HG02642 (cell line): ENCODE results near the gene IL17RD.

Source experiments
- ATAC-seq: cut with Tn5 transposase; IDR thresholded peaks from one replicate; pipeline ENCODE4 v1.9.1; 2021; ENCODE audit warnings: mild to moderate bottlenecking; ENCODE audit not compliant: unreplicated experiment, poor library complexity

The IL17RD gene

DNA sequence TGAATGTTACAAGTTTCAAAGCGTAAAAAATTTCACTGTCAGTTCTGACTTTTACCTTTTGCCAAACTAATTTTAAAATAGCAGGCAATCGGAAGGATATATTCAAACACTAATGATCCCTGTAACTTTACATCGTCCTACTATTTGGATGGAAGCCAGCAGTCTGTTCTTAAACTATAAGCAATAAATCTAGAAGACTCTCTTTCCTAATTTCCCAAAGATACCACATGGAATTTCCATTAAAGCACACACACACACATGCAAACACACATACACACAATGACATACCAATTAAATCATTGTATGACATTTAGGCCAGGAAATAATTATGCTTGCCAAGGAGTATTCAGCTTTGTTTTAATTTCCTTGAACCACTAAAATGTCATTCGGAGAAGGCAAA lies 32.0 kb downstream of the IL17RD start:
- ATAC-seq, result no peak

DNA sequence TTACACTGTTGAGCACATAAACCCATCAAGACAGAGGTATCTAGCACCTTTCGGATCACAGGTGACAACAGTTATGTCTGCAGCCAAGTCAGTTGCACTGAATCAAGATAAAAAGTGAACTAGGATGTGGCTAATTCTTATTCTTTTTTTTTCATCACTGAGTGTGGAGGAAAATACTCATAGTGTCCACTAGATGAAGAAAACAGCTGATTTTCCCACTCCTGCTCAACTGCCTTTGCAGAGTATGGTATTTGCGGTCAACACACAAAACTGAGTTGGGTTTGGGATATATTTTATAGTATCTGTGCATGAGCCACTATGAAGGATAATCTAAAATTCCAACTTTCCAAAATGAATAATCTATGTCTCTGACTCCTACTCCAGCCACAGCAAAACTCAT lies 32.5 kb downstream of the IL17RD start:
- no peak for ATAC-seq

DNA sequence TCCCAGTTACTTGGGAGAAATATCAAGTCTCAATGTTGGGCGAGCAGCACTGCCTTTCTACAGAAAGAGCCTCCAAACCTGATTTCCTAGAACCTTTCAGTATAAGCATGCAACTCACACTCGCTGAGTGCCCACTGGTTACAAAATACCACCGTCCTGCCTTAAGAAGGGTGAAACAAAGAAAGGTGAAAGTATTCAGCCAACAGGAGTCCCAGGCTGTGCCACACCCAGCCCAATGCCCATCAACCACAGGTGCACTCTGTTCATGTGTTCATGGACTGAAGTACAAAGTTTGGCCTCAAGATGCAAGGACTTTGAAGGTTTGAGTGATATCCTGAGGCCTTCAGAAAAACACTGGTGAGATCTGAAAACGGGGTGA lies 34.0 kb downstream of the IL17RD start:
- no peak for ATAC-seq

- no peak for ATAC-seq
Observed at GRCh38 chr3:57130571-57131209, 34.5 kb downstream of the IL17RD start.

- ATAC-seq, result no peak
Observed at GRCh38 chr3:57128826-57129667, 36.1 kb downstream of the IL17RD start.

DNA sequence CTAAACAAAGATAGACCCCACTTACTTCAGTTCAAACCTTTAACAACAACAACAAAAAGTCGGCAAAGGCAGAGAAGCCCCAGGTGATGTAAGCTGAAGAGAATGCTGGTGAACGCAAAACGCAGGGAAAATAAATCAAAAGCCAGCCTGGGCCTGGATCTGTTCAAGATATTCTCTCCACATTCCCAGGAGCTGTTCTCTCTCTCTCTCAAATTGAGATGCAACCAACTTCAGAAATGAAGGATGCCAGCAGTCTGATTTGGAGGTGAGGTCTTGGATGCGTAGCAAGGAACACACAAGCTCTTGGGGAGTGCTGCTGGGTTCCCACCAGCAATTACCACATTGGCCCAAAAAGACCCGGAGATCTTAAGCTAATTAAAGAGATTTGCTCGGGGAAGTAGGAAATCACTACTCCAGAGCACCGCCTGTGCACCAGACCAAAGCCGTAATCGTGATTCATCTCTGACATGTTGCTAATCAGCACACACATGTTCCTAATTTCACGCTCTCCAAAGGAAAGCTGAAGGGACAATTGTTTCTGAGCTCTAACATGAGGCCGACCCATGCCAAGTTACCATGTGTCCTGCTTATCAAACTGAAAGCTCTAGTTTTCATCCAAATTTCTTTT lies 37.1 kb downstream of the IL17RD start:
- no peak for ATAC-seq

DNA sequence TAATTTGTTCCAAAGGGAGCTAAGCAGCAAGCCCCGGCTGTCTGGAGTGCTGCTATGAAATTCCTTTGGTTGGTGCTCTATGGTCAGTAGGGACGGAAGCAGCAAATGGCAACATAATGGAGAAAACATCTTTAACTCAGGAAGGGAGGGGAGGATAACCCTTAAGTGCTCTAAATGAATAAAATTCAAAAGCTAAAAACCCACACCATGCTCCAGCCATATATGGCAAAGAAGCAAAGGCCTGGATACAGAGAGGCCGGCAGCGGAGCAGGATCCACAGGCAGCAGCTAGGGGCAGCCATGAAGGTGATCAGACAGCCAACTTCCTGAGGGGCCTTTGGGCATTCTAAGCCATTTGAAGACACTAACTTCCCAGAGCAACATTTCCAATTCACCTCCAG lies 38.9 kb downstream of the IL17RD start:
- ATAC-seq, result no peak

DNA sequence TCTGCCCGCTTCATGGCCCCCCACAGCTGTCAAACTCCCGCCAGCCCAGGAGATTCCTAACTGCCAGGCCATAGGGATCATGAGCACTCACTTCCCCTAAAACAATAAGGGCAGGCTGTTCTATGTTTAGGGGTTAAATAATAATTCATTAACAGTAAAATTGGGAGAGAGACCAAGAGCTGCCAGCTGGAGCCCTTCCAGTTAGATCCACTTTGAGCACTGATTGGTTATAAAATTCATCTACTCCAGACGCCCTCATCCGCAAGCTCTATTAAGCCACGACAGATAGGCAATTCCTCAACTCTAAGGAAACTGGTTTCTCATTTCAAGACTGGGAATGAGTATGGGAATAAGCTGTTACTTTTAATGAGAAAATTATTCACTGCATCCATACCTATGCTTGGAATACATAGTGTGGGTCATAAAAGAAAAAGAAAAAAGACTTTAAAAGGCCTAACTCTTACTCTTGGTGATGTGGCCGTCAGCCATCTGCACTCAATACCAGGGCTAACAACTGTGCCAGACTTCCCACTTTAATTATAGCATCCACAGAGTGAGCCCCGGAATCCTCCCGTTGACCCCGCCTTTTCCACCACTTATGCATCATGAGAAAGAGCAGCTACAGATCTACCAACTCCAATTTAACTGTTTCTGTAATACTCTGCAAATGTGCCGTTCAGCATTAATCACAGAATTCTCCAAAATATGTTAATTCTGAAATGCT lies 44.5 kb downstream of the IL17RD start:
- ATAC-seq, result no peak

GRCh38 chr3:57120040-57120439 lies 45.1 kb downstream of the IL17RD start:
- no peak for ATAC-seq

DNA sequence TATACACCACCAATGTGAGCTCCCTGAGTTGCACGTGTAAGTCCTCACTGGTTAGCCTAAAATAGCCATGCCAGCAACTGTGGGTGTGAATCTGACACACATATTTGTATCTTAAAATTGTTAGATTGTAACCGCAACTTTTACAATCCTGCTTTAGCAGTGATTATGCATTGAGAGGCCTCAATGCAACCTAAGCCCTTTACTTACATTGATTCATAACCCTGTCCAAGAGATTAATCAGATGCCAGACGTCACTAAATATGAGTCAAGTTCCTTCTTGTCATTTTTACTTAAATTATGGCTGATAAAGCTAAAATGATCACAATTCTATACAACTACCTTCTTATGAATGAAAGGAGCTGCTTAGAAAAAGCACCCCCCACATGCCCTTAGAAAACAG lies 46.9 kb downstream of the IL17RD start:
- no peak for ATAC-seq

GRCh38 chr3:57116501-57116900 lies 48.7 kb downstream of the IL17RD start:
- no peak for ATAC-seq

DNA sequence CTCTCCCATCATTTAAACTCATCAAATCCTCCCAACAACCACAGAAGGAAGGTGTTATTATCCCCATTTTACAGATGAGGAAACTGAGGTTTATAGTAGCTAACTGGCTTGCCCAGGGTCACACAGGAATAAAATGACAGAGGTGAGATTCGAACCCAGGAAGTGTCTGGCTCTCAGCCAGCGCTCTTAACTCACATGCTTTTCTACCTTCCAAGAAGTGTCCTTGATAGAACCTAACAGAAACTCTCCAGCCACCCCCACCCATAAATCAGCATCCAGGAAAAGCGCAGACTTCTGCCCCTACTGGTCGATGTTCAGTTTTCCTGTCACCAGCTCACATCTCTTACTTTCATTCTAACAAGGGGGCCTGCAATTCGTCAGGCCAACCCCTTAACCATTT lies 52.9 kb downstream of the IL17RD start:
- ATAC-seq, result no peak

GRCh38 chr3:57110798-57111197 lies 54.4 kb downstream of the IL17RD start:
- no peak for ATAC-seq

GRCh38 chr3:57110214-57110613 lies 54.9 kb downstream of the IL17RD start:
- ATAC-seq, result no peak

- no peak for ATAC-seq
Observed at GRCh38 chr3:57109437-57110199, 55.5 kb downstream of the IL17RD start.

GRCh38 chr3:57108684-57109083 lies 56.5 kb downstream of the IL17RD start:
- no peak for ATAC-seq

DNA sequence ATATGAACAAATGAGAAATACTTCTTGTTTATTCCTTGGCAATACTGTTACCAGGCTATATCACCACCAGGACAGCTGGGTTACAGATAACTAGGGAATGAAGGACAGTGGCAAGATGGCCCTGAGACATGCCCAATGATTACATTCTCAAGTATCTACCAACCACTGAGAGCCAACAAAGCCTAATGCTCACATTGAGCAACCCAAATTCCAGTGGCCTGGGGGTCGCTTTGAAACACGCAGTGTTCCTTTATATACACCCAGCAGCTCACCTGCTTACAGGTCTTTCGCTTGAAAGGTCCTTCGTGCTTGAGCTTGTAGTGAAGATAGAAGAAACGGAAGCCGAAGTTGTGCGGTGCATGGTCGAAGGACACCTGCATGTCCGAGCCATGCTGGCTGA lies 59.6 kb downstream of the IL17RD start:
- ATAC-seq, result no peak

DNA sequence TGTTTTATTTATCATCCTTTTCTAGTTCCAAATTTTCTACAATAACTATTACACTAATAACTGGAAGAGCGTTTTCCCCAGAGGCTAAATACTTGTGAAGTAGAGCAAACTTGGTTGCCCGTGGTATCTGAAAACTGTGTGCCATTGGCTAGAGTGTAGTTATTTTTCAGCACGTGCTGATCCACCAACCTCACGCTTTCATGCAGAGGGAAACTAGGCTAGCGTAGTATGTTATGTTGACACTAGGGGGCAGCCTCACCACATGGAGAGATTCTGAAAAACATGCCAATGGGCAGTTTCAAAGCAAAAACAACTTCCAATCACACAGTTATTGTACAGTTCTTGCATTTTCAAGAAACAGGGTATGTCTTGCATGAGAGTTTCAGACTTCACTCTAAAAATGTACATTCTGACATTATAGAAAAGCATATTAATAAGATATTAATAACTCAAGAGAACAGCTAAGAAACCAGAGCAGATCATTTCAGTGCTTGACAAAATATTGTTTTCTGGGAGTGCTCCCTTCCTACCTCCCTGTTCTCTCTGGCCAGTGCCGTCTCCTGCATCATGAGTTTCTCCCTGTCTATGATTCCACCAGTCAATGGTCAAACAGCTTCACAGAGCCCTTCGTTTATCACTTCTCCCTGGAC lies 65.0 kb downstream of the IL17RD start:
- ATAC-seq, result peak; percentile 58

GRCh38 chr3:57098418-57099310 lies 66.5 kb downstream of the IL17RD start:
- no peak for ATAC-seq
